Gastrocnemius medialis (tissue), 4 donors: ENCODE data around the gene SFMBT2. TPM values are rescaled to one million over a fixed set of nuclear protein-coding genes. Genes with fewer than 3 reads are reported as not detected.

Source experiments
- ATAC-seq, 2 donors: fragments of 150-250 bp; one replicate each; pipeline ENCODE4 v1.9.1; 2016
- DNase-seq, 2 donors: peaks; one replicate each; pipeline ENCODE4 v3.0.0-alpha.2; 2019
- H3K27ac ChIP-seq, 4 donors: fragments of 200-600 bp; sonication (generic); 1 replicate in 1 of 4; 2 replicates in 3 of 4; pipeline ENCODE4 v1.5.1; 2016 to 2018; ENCODE audit warnings: mild to moderate bottlenecking in 2 of 4, moderate library complexity in 1 of 4
- H3K27me3 ChIP-seq, 3 donors: fragments of 200-600 bp; sonication (generic) in 2 of 3; 1 replicate in 1 of 3; 2 replicates in 2 of 3; pipeline versions ENCODE4 v1.5.1 to v1.6.0; 2016 to 2019; ENCODE audit warnings: mild to moderate bottlenecking in 1 of 3, moderate library complexity in 1 of 3
- H3K36me3 ChIP-seq, 2 donors: fragments of 200-600 bp; sonication (generic) in 1 of 2; one replicate each; pipeline ENCODE4 v1.5.1; 2017 to 2018
- H3K4me1 ChIP-seq, 2 donors: fragments of 200-600 bp; sonication (generic) in 1 of 2; one replicate each; pipeline ENCODE4 v1.5.1; 2016 to 2017; ENCODE audit warnings: mild to moderate bottlenecking in 2 of 2
- H3K4me3 ChIP-seq, 4 donors: fragments of 200-600 bp; sonication (generic) in 3 of 4; 1 replicate in 1 of 4; 2 replicates in 3 of 4; pipeline ENCODE4 v1.5.1; 2016 to 2019; ENCODE audit warnings: mild to moderate bottlenecking in 2 of 4
- H3K9me3 ChIP-seq, 3 donors: fragments of 200-600 bp; sonication (generic) in 2 of 3; 1 replicate in 1 of 3; 2 replicates in 2 of 3; pipeline ENCODE4 v1.5.1; 2016 to 2019
- CTCF ChIP-seq, 5 experiments: fragments of 450-650 bp in 3 of 5; fragments of 200-600 bp in 2 of 5; sonication (generic) in 2 of 5; IDR thresholded peaks in 4 of 5; conservative IDR thresholded peaks in 1 of 5; 1 replicate in 4 of 5; 2 replicates in 1 of 5; pipeline ENCODE4 v1.5.1; 2016 to 2019; ENCODE audit warnings: antibody characterized with exemption in 5 of 5, mild to moderate bottlenecking in 3 of 5, moderate library complexity in 3 of 5
- POLR2A ChIP-seq, 2 donors: fragments of 450-650 bp; IDR thresholded peaks; one replicate each; pipeline ENCODE4 v1.6.1; 2017; ENCODE audit warnings: antibody characterized with exemption in 2 of 2, mild to moderate bottlenecking in 2 of 2, moderate library complexity in 2 of 2
- in situ Hi-C, 4 donors: fragments of 200-750 bp; cut with MboI; loops; one replicate each; pipeline versions ENCODE4 v1.15.0 to v1.8.0; 2017; ENCODE audit warnings: low sequenced_read_pairs in 4 of 4
- intact Hi-C: fragments of 100-400 bp; cut with DNase I; formaldehyde crosslinking; loops from one replicate; pipeline ENCODE4 v1.15.1; 2023; ENCODE audit warnings: low total_unique reads
- total RNA-seq, 4 donors: library from RNA; depleted of rRNA; stranded (reverse); fragments of >200 nt; gene quantifications; one replicate each; pipeline versions ENCODE4 v1.1.0 to v1.2.3, GENCODE V29; 2016

Gene SFMBT2
- total RNA-seq, 4 donors from 2014 or later, result 1.1 to 6.9 (median 2.1) TPM

DNA sequence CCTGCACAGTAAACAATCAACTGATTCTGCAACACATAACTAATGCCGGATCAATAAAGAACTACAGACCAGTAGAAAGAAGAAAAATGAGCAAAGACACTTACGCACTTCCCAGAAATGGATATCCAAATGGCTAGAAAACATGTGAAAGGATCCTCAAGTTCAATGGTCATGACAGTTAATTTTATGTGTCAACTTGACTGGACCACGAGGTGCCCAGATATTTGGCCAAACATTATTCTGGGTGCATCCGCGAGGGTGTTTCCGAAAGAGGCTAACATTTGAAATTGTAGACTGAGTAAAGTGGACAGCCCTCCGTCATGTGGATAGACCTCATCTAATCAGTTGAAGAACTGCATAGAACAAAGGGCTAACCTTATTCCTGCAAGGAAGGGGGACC is 102.0 kb downstream of the SFMBT2 start:
- in situ Hi-C loops, result no loop called here
- Histone ChIP-seq H3K36me3 (no peaks in the 10 kb centered on the region), H3K27me3 (no peaks in the 10 kb centered on the region)

DNA sequence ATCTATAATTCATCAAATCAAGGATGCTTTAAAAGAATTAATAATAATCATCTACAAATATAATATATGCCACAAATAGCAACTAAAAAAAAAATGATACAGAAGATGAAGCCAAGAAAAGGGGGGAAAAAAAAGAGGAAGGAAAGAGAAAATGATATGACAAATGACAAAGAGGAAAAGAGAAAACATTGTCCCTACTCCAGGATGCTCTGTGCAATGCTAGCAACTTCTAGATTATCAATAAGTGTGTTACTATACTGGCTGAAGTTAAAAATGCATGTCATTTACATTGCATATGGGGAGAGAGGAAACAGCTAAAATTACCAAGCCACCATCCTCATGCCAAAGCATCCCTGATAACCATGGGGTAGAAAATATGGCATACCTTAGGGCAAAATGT is 104.2 kb downstream of the SFMBT2 start:
- DNase-seq (no peak), ATAC-seq (no peak)
- no peak overlapping the region for H3K27ac ChIP-seq
- H3K4me3 ChIP-seq, result no peak overlapping the region
- TF ChIP-seq POLR2A (IDR thresholded peaks at IDR 0.05) (no peak), CTCF (IDR thresholded peaks at IDR 0.05 in 4 of 5, conservative IDR thresholded peaks at IDR 0.05 in 1 of 5) (no peak)
- H3K27me3 ChIP-seq, result no peaks in the 10 kb centered on the region
- H3K9me3 ChIP-seq, result no peaks in the 10 kb centered on the region
- H3K4me1 ChIP-seq, result peaks cover 0 to 14% of the 10 kb centered on the region in 2 donors
- intact Hi-C loops (no loop called here), in situ Hi-C loops (no loop called here)
- H3K36me3 ChIP-seq, result no peaks in the 10 kb centered on the region

More for the DNA sequence above, 102.0 kb downstream of the SFMBT2 start:
- Histone ChIP-seq H3K4me3 (no peak overlapping the region), H3K9me3 (no peaks in the 10 kb centered on the region), H3K27ac (no peak overlapping the region), H3K4me1 (no peaks in the 10 kb centered on the region)
- ATAC-seq (no peak), DNase-seq (no peak)
- intact Hi-C loops, result no loop called here
- no peak for TF ChIP-seq CTCF (IDR thresholded peaks at IDR 0.05 in 4 of 5, conservative IDR thresholded peaks at IDR 0.05 in 1 of 5)
- no peak for TF ChIP-seq POLR2A (IDR thresholded peaks at IDR 0.05)

GRCh38 chr10:7306147-7306546 is 104.7 kb downstream of the SFMBT2 start:
- Histone ChIP-seq H3K36me3 (no peaks in the 10 kb centered on the region), H3K4me1 (peaks cover 2 to 14% of the 10 kb centered on the region in 2 donors), H3K4me3 (no peak overlapping the region), H3K27me3 (no peaks in the 10 kb centered on the region), H3K27ac (no peak overlapping the region), H3K9me3 (no peaks in the 10 kb centered on the region)
- intact Hi-C loops, result no loop called here
- no peak for ATAC-seq
- DNase-seq, result no peak
- in situ Hi-C loops, result no loop called here
- TF ChIP-seq POLR2A (IDR thresholded peaks at IDR 0.05), result no peak
- TF ChIP-seq CTCF (IDR thresholded peaks at IDR 0.05 in 4 of 5, conservative IDR thresholded peaks at IDR 0.05 in 1 of 5), result no peak

- Histone ChIP-seq H3K27ac (no peak overlapping the region), H3K9me3 (no peaks in the 10 kb centered on the region), H3K36me3 (no peaks in the 10 kb centered on the region), H3K27me3 (no peaks in the 10 kb centered on the region), H3K4me1 (peaks cover 10 to 19% of the 10 kb centered on the region in 2 donors), H3K4me3 (no peak overlapping the region)
- intact Hi-C loops (no loop called here), in situ Hi-C loops (no loop called here)
- DNase-seq (no peak), ATAC-seq (no peak)
- no peak for TF ChIP-seq CTCF (IDR thresholded peaks at IDR 0.05 in 4 of 5, conservative IDR thresholded peaks at IDR 0.05 in 1 of 5)
- TF ChIP-seq POLR2A (IDR thresholded peaks at IDR 0.05), result no peak
These were observed 105.8 kb downstream of the SFMBT2 start for GRCh38 chr10:7305053-7305452.

- ATAC-seq, result no peak
- Histone ChIP-seq H3K4me3 (no peak overlapping the region), H3K27ac (no peak overlapping the region), H3K9me3 (no peaks in the 10 kb centered on the region), H3K27me3 (no peaks in the 10 kb centered on the region), H3K36me3 (no peaks in the 10 kb centered on the region), H3K4me1 (peaks cover 10 to 19% of the 10 kb centered on the region in 2 donors)
- intact Hi-C loops, result no loop called here
- TF ChIP-seq POLR2A (IDR thresholded peaks at IDR 0.05) (no peak), CTCF (IDR thresholded peaks at IDR 0.05 in 4 of 5, conservative IDR thresholded peaks at IDR 0.05 in 1 of 5) (no peak)
- DNase-seq, result no peak
- in situ Hi-C loops, result no loop called here
These were observed 106.7 kb downstream of the SFMBT2 start for GRCh38 chr10:7304110-7304509.
